Measurements from ENCODE around the gene ADAM12. TPM values are rescaled to one million over a fixed set of nuclear protein-coding genes. Genes with fewer than 3 reads are reported as not detected.

The ADAM12 gene
- total and polyA plus RNA-seq, 2 experiments from 2014 or later, result 0.13 to 0.87 TPM

GRCh38 chr10:126084369-126084768 is 303.9 kb downstream of the ADAM12 start:
- no peaks in the 10 kb centered on the region for H3K4me1 ChIP-seq (ENCODE audit: insufficient read depth)
- ATAC-seq (no peak), DNase-seq (ENCODE audit: low spot score) (no peak)
- no peak overlapping the region for H3K4me2 ChIP-seq
- H3K36me3 ChIP-seq (ENCODE audit: insufficient read depth), result no peaks in the 10 kb centered on the region
- H2AFZ ChIP-seq, result no peak overlapping the region
- H3K4me3 ChIP-seq, result no peak overlapping the region
- H3K27ac ChIP-seq (ENCODE audit: low read depth), result no peak overlapping the region
- H3K27ac Mint-ChIP-seq, result no peak overlapping the region; the same call in 1 of the 2 replicates
- no peaks in the 10 kb centered on the region for H3K9me3 Mint-ChIP-seq
- no peaks in the 10 kb centered on the region for H3F3A ChIP-seq (replicated peaks; ENCODE audit: low read depth)
- no peaks in the 10 kb centered on the region for H3K79me2 ChIP-seq (replicated peaks; ENCODE audit: insufficient read depth)
- TF ChIP-seq EZH2 (IDR thresholded peaks at IDR 0.05; ENCODE audit: low read depth, unreplicated experiment) (no peak), ETS1 (IDR thresholded peaks at IDR 0.05) (no peak), CREB1 (CRISPR knock-in tag; IDR thresholded peaks at IDR 0.05; ENCODE audit: low read depth) (no peak), ZNF462 (CRISPR knock-in tag; IDR thresholded peaks at IDR 0.05) (no peak), JUNB (IDR thresholded peaks at IDR 0.05; ENCODE audit: unreplicated experiment) (no peak)
- H3K4me3 Mint-ChIP-seq, result no peak overlapping the region
- H3K9me2 ChIP-seq (ENCODE audit: insufficient read depth), result no peaks in the 10 kb centered on the region
- no peaks in the 10 kb centered on the region for H3K36me3 Mint-ChIP-seq (ENCODE audit: low read depth)
- peaks cover 9% of the 10 kb centered on the region for H3K27me3 Mint-ChIP-seq (ENCODE audit: insufficient read depth, low read depth, poor library complexity)
- peaks cover 7% of the 10 kb centered on the region for H3K4me1 Mint-ChIP-seq
- no peaks in the 10 kb centered on the region for H4K20me1 ChIP-seq (replicated peaks; ENCODE audit: insufficient read depth)
- no peaks in the 10 kb centered on the region for H3K27me3 ChIP-seq (ENCODE audit: insufficient read depth)

- no peaks in the 10 kb centered on the region for H3K79me2 ChIP-seq (replicated peaks; ENCODE audit: insufficient read depth)
- H3K27ac ChIP-seq (ENCODE audit: low read depth), result no peak overlapping the region
- no peak for DNase-seq (ENCODE audit: low spot score)
- H3K4me3 ChIP-seq, result no peak overlapping the region
- H3K4me2 ChIP-seq, result no peak overlapping the region
- no peaks in the 10 kb centered on the region for H3K27me3 ChIP-seq (ENCODE audit: insufficient read depth)
- H3K9me3 Mint-ChIP-seq, result no peaks in the 10 kb centered on the region
- no peak for ATAC-seq
- H4K20me1 ChIP-seq (replicated peaks; ENCODE audit: insufficient read depth), result no peaks in the 10 kb centered on the region
- H3F3A ChIP-seq (replicated peaks; ENCODE audit: low read depth), result no peaks in the 10 kb centered on the region
- no peaks in the 10 kb centered on the region for H3K4me1 ChIP-seq (ENCODE audit: insufficient read depth)
- peaks cover 7% of the 10 kb centered on the region for H3K4me1 Mint-ChIP-seq
- H3K27me3 Mint-ChIP-seq (ENCODE audit: insufficient read depth, low read depth, poor library complexity), result peaks cover 6% of the 10 kb centered on the region
- no peak overlapping the region for H3K27ac Mint-ChIP-seq
- no peaks in the 10 kb centered on the region for H3K9me2 ChIP-seq (ENCODE audit: insufficient read depth)
- no peak overlapping the region for H3K4me3 Mint-ChIP-seq
- H3K36me3 Mint-ChIP-seq (ENCODE audit: low read depth), result no peaks in the 10 kb centered on the region
- H3K36me3 ChIP-seq (ENCODE audit: insufficient read depth), result no peaks in the 10 kb centered on the region
- H2AFZ ChIP-seq, result no peak overlapping the region
- TF ChIP-seq POLR2AphosphoS5 (IDR thresholded peaks at IDR 0.05; ENCODE audit: low read depth) (no peak), CREB1 (CRISPR knock-in tag; IDR thresholded peaks at IDR 0.05; ENCODE audit: low read depth) (no peak)
These were observed 305.3 kb downstream of the ADAM12 start for GRCh38 chr10:126083009-126083408.
